Breast epithelium (tissue), 4 donors: Measurements from ENCODE around the gene CYFIP1. TPM values are rescaled to one million over a fixed set of nuclear protein-coding genes. Genes with fewer than 3 reads are reported as not detected.

Experiments
- DNase-seq, 2 donors: peaks; one replicate each; pipeline ENCODE4 v3.0.0-alpha.2; 2019; ENCODE audit warnings: low spot score in 2 of 2
- H3K27ac ChIP-seq, 2 donors: fragments of 200-600 bp; sonication (generic) in 1 of 2; one replicate each; pipeline ENCODE4 v1.5.1; 2016 to 2019; ENCODE audit warnings: mild to moderate bottlenecking in 1 of 2
- H3K27me3 ChIP-seq, 2 donors: fragments of 200-600 bp; sonication (generic) in 1 of 2; one replicate each; pipeline versions ENCODE4 v1.5.1 to v1.6.0; 2017 to 2019; ENCODE audit warnings: control low read depth in 1 of 2, mild to moderate bottlenecking in 1 of 2
- H3K36me3 ChIP-seq: fragments of 200-600 bp; one replicate; pipeline ENCODE4 v1.5.1; 2019
- H3K4me1 ChIP-seq, 2 donors: fragments of 200-600 bp; sonication (generic); one replicate each; pipeline ENCODE4 v1.5.1; 2016 to 2019; ENCODE audit warnings: control low read depth in 1 of 2
- H3K4me3 ChIP-seq, 3 donors: fragments of 200-600 bp; sonication (generic); 1 replicate in 2 of 3; 2 replicates in 1 of 3; pipeline ENCODE4 v1.5.1; 2016 to 2019; ENCODE audit warnings: mild to moderate bottlenecking in 3 of 3, moderate library complexity in 2 of 3
- H3K9me3 ChIP-seq, 2 donors: fragments of 200-600 bp; sonication (generic) in 1 of 2; one replicate each; pipeline ENCODE4 v1.5.1; 2016 to 2019; ENCODE audit warnings: control low read depth in 1 of 2
- POLR2A ChIP-seq: fragments of 450-650 bp; IDR thresholded peaks from one replicate; pipeline ENCODE4 v1.6.1; 2016; ENCODE audit warnings: antibody characterized with exemption, mild to moderate bottlenecking, moderate library complexity
- POLR2AphosphoS5 ChIP-seq, 3 donors: sonication (generic); formaldehyde crosslinking; IDR thresholded peaks; one replicate each; pipeline ENCODE4 v1.6.1; 2017; ENCODE audit warnings: antibody characterized with exemption in 3 of 3
- intact Hi-C: fragments of 100-400 bp; cut with DNase I; formaldehyde crosslinking; loops from one replicate; pipeline ENCODE4 v1.15.1; 2023; ENCODE audit warnings: low total_unique reads
- total RNA-seq, 3 donors: library from RNA; depleted of rRNA; stranded (reverse); fragments of >200 nt; gene quantifications; one replicate each; pipeline ENCODE4 v1.1.0, GENCODE V29; 2016
- TF ChIP-seq, protein P1 (sequence below), 3 donors: fragments of 450-650 bp; IDR thresholded peaks; one replicate each; pipeline ENCODE4 v1.5.1; 2016 to 2017; ENCODE audit warnings: antibody characterized with exemption in 3 of 3, mild to moderate bottlenecking in 3 of 3, moderate library complexity in 3 of 3

CYFIP1 gene
- total RNA-seq, 3 donors from 2014 or later, result 97.9 to 128 (median 124) TPM

DNA sequence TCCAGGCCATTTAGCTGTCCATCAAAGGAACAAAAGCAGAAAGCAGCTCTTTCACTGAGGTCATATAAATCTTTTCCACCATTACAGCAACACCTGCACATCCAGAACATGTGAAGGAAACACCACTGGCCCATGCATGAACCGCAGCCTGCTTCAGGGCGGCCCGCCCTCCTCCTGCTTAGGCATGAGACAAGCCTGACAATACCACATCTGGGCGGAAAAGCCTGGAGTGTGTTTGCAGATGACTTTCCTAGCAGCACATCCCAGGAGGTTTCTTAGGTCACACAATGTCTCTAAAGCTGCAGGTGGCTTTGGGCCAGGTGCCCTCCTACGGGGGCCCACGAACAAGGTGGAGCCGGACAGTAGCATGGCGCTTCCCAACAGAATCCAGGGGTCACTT lies 19.6 kb downstream of the CYFIP1 start:
- Histone ChIP-seq H3K36me3 (no peaks in the 10 kb centered on the region), H3K9me3 (no peaks in the 10 kb centered on the region), H3K4me3 (no peak overlapping the region), H3K4me1 (no peaks in the 10 kb centered on the region), H3K27me3 (no peaks in the 10 kb centered on the region), H3K27ac (peak overlapping the region in 1 of 2 donors; percentile 19)
- TF ChIP-seq, protein P1, sequence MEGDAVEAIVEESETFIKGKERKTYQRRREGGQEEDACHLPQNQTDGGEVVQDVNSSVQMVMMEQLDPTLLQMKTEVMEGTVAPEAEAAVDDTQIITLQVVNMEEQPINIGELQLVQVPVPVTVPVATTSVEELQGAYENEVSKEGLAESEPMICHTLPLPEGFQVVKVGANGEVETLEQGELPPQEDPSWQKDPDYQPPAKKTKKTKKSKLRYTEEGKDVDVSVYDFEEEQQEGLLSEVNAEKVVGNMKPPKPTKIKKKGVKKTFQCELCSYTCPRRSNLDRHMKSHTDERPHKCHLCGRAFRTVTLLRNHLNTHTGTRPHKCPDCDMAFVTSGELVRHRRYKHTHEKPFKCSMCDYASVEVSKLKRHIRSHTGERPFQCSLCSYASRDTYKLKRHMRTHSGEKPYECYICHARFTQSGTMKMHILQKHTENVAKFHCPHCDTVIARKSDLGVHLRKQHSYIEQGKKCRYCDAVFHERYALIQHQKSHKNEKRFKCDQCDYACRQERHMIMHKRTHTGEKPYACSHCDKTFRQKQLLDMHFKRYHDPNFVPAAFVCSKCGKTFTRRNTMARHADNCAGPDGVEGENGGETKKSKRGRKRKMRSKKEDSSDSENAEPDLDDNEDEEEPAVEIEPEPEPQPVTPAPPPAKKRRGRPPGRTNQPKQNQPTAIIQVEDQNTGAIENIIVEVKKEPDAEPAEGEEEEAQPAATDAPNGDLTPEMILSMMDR (IDR thresholded peaks at IDR 0.05), result no peak
- TF ChIP-seq POLR2AphosphoS5 (IDR thresholded peaks at IDR 0.05) (no peak), POLR2A (no peak)
- intact Hi-C loops, result no loop called here
- no peak for DNase-seq

DNA sequence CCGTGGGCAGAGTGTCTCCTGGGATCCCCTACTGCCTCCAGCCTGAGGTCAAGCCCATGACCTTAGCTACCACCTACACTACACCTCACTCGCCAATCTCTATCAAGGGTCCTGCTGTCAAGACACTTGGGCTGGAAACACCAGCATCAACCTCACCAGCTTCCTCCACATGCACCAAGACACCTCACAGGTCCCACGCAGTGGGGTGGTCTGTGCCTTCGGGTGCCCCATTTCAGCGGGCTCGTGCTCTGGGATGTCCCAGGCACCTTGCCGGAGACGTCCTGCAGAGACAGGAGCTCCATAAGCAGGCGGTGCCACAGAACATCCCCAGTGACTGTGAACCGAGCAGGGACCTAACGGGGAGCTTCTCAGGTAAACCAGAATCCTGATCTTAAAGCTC lies 20.0 kb downstream of the CYFIP1 start:
- Histone ChIP-seq H3K27ac (peak overlapping the region in 1 of 2 donors; percentile 50), H3K4me1 (no peaks in the 10 kb centered on the region), H3K4me3 (no peak overlapping the region), H3K27me3 (no peaks in the 10 kb centered on the region), H3K9me3 (no peaks in the 10 kb centered on the region), H3K36me3 (no peaks in the 10 kb centered on the region)
- no peak for DNase-seq
- intact Hi-C loops, result no loop called here
- no peak for TF ChIP-seq POLR2AphosphoS5 (IDR thresholded peaks at IDR 0.05)
- no peak for TF ChIP-seq POLR2A
- TF ChIP-seq, protein P1 (IDR thresholded peaks at IDR 0.05), result no peak

DNA sequence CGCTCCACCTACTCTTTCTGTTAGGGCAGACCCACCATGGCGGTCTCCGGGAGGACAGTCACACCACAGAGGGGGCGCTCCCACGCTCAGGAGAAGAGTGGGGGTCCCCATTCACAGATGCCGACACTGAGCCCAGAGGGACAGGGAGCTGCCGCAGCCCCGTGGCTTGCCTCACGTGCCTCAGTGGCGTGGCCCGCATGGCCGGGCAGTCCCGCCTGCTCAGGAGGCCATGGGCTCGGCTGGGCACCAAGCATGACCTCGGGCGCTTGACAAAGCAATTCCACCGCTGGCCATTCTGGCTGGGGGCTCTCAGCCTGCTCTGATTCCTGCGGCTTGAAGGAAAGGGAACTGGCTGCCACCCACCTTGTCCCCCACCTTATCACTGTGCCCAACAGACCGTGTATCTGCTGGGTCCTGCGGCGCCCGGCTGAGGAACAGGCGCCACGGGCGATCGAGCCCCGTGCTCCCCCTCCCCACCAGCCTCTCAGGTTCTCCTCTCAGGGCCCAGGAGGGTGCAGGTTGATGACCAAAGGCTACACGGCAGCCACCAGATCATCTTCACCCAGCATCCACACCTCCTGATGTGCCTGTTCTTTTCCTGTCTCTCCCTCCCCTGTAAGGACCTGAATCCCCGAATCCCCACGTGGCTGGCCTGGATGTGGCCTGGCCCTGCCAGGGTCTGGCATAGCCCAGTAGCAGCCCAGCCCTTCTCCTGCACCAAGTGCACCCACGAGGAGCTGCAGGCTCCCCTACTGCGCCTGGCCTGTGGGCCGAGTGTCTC lies 20.7 kb downstream of the CYFIP1 start:
- DNase-seq, result no peak
- intact Hi-C loops, result no loop called here
- Histone ChIP-seq H3K4me3 (no peak overlapping the region), H3K4me1 (no peaks in the 10 kb centered on the region), H3K9me3 (no peaks in the 10 kb centered on the region), H3K27ac (peak overlapping the region in 1 of 2 donors; percentile 50), H3K27me3 (no peaks in the 10 kb centered on the region), H3K36me3 (no peaks in the 10 kb centered on the region)
- TF ChIP-seq, protein P1 (IDR thresholded peaks at IDR 0.05), result no peak
- no peak for TF ChIP-seq POLR2AphosphoS5 (IDR thresholded peaks at IDR 0.05)
- no peak for TF ChIP-seq POLR2A

DNA sequence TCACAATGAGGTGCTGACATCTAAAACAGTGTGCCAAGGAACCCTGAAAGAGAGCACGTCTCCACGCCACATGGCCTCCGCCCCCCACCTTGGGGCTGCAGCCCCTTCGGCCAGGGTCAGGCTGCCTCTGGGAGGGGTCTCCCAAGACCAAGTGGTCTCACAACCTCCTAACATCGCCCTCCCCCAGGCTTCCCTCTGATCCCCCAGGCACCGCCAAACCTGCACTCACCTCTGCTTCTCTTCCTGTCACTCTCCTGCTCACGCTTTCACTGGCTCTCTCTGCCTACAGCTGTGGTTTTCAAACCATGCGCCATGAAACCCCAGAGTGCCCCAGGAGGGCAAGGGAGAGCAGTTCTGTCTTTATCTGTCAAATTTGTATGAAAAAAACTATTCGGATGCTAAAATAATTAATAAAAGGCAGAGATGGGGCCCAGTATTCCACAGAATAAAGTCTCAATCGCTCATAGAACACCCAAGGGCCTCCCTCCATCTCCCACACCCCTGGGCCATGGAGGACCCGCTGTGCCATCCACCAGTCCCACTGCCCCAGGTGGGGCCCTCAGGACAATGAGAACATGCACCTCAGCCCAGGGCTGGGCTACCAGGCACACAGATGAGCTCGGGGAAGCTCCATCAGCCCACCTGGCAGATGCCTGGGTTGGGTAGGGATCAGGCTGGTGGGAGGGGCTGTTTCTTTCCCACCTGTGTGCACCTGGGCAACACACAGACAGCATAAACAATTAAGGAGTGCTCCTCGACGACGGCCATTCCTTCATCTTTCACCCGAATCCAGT lies 21.5 kb downstream of the CYFIP1 start:
- Histone ChIP-seq H3K36me3 (no peaks in the 10 kb centered on the region), H3K27ac (peak overlapping the region in 1 of 2 donors; percentile 17), H3K9me3 (no peaks in the 10 kb centered on the region), H3K4me1 (no peaks in the 10 kb centered on the region), H3K27me3 (no peaks in the 10 kb centered on the region), H3K4me3 (no peak overlapping the region)
- TF ChIP-seq, protein P1 (IDR thresholded peaks at IDR 0.05), result no peak
- no peak for TF ChIP-seq POLR2AphosphoS5 (IDR thresholded peaks at IDR 0.05)
- no peak for TF ChIP-seq POLR2A
- intact Hi-C loops, result no loop called here
- DNase-seq, result no peak

DNA sequence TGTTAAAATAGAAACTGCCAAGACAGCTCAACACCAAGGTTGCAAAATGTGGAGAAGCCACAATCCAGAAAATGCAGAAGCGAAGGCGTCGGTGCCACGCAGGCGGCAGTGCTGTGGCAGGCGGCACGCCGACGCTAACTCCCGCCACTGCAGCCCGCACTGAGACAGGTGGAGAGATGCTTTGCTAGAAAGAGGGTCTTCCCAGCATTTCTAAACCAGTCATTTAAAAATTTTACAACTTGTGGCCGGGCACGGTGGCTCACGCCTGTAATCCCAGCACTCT lies 23.2 kb downstream of the CYFIP1 start:
- no peaks in the 10 kb centered on the region for H3K9me3 ChIP-seq
- H3K27me3 ChIP-seq, result no peaks in the 10 kb centered on the region
- no peak for DNase-seq
- intact Hi-C loops, result no loop called here
- no peaks in the 10 kb centered on the region for H3K36me3 ChIP-seq
- no peak overlapping the region for H3K27ac ChIP-seq
- peaks cover 0 to 3% of the 10 kb centered on the region in 2 donors for H3K4me1 ChIP-seq
- TF ChIP-seq, protein P1 (IDR thresholded peaks at IDR 0.05), result no peak
- TF ChIP-seq POLR2AphosphoS5 (IDR thresholded peaks at IDR 0.05) (no peak), POLR2A (no peak)
- H3K4me3 ChIP-seq, result no peak overlapping the region
